Endothelial cell of umbilical vein (primary cell): ENCODE results near the gene NT5M. TPM values are rescaled to one million over a fixed set of nuclear protein-coding genes. Genes with fewer than 3 reads are reported as not detected.
A peak's percentile ranks its signal among the peaks of the same experiment; 100 is the strongest.
"Not testable (repeated sequence)": the region's sequence is repeated elsewhere in the genome, so short reads cannot be mapped to it uniquely, and the experiment has no call there.

Experiments
- BruUV-seq: library from RNA; stranded (reverse); fragments of 400-500 nt; replicated peaks from 2 replicates; lab custom pipeline; 2021; lab: Mats Ljungman, UMichigan
- CTCF ChIA-PET: fragments of 300-600, 350-600 bp; sonication (Branson Sonifier 250); formaldehyde crosslinking; loops from one replicate; lab custom pipeline; 2021; ENCODE audit warnings: antibody characterized with exemption, inconsistent platforms; lab: Charles Lee
- POLR2A ChIA-PET: fragments of 300-600, 350-600 bp; sonication (Branson Sonifier 250); formaldehyde crosslinking; loops from one replicate; lab custom pipeline; 2021; ENCODE audit warnings: antibody characterized with exemption, inconsistent platforms; lab: Charles Lee
- DNase-seq: peaks from one replicate; pipeline ENCODE4 v3.0.0-alpha.2; 2011; ENCODE audit warnings: low read depth, low spot score
- FAIRE-seq: peaks from 2 replicates; lab custom pipeline; 2011; peaks lifted over from hg19 to GRCh38; lab: Jason Lieb, UNC
- H2AFZ ChIP-seq: 2 replicates; pipeline ENCODE4 v1.6.0; 2012; ENCODE audit warnings: low read depth, low read length, control low read depth, inconsistent platforms
- H3K27ac ChIP-seq: 2 replicates; pipeline ENCODE4 v1.5.1; 2011; ENCODE audit warnings: low read depth, mild to moderate bottlenecking, control low read depth, low read length, moderate library complexity; ENCODE audit not compliant: insufficient read depth
- H3K27me3 ChIP-seq, 2 experiments: 2 replicates each; pipeline versions ENCODE4 v1.6.0 to v1.6.1; 2011; ENCODE audit warnings: low read length in 2 of 2, mixed read lengths in 1 of 2; ENCODE audit not compliant: control insufficient read depth in 2 of 2, insufficient read depth in 2 of 2
- H3K36me3 ChIP-seq, 2 experiments: 2 replicates in 1 of 2; 3 replicates in 1 of 2; pipeline ENCODE4 v1.5.1; 2011; ENCODE audit warnings: low read length in 2 of 2, mild to moderate bottlenecking in 1 of 2, moderate library complexity in 1 of 2; ENCODE audit not compliant: control insufficient read depth in 2 of 2, insufficient read depth in 2 of 2; ENCODE audit errors: extremely low read depth in 1 of 2
- H3K4me1 ChIP-seq: 3 replicates; pipeline ENCODE4 v1.5.1; 2011; ENCODE audit warnings: mild to moderate bottlenecking, low read length; ENCODE audit not compliant: control insufficient read depth, insufficient read depth; ENCODE audit errors: extremely low read depth
- H3K4me2 ChIP-seq: 2 replicates; pipeline ENCODE4 v1.6.1; 2011; ENCODE audit warnings: low read length, control low read depth, mixed read lengths; ENCODE audit not compliant: insufficient read depth
- H3K4me3 ChIP-seq, 3 experiments: fragments of 200-600 bp in 1 of 3; sonication (generic), shearing (Covaris generic) in 1 of 3; replicated peaks in 1 of 3; 2 replicates each; pipeline ENCODE4 v1.5.1; 2011 to 2016; ENCODE audit warnings: control low read depth in 3 of 3, low read length in 3 of 3, mild to moderate bottlenecking in 2 of 3, inconsistent platforms in 1 of 3, low read depth in 1 of 3, moderate library complexity in 1 of 3; ENCODE audit not compliant: insufficient read depth in 1 of 3
- H3K79me2 ChIP-seq: 2 replicates; pipeline ENCODE4 v1.6.0; 2012; ENCODE audit warnings: low read length, inconsistent platforms; ENCODE audit not compliant: control insufficient read depth, insufficient read depth
- H3K9ac ChIP-seq: replicated peaks from 2 replicates; pipeline ENCODE3; 2011; ENCODE audit warnings: low read length, control low read depth; ENCODE audit not compliant: insufficient read depth; ENCODE audit errors: extremely low read depth
- H3K9me1 ChIP-seq: replicated peaks from 3 replicates; pipeline ENCODE4 v1.6.0; 2011; ENCODE audit warnings: mild to moderate bottlenecking, low read length; ENCODE audit not compliant: control insufficient read depth, insufficient read depth; ENCODE audit errors: extremely low read depth
- H3K9me3 ChIP-seq: replicated peaks from 2 replicates; pipeline ENCODE4 v1.5.1; 2012; ENCODE audit warnings: low read length, inconsistent platforms; ENCODE audit not compliant: control insufficient read depth, insufficient read depth
- H4K20me1 ChIP-seq: replicated peaks from 2 replicates; pipeline ENCODE3; 2011; ENCODE audit warnings: mild to moderate bottlenecking, low read length; ENCODE audit not compliant: control insufficient read depth, insufficient read depth; ENCODE audit errors: extremely low read depth
- CTCF ChIP-seq, 2 donors: IDR thresholded peaks; 1 replicate in 1 of 2; 2 replicates in 1 of 2; pipeline ENCODE4 v1.5.1; 2011; ENCODE audit warnings: low read length in 2 of 2, mild to moderate bottlenecking in 2 of 2, moderate library complexity in 2 of 2, control low read depth in 1 of 2, inconsistent platforms in 1 of 2, low read depth in 1 of 2; ENCODE audit not compliant: insufficient read depth in 1 of 2; ENCODE audit errors: extremely low read depth in 1 of 2
- EZH2 ChIP-seq: IDR thresholded peaks from 2 replicates; pipeline ENCODE4 v1.6.1; 2012; ENCODE audit warnings: borderline replicate concordance, low read depth, mild to moderate bottlenecking, moderate library complexity, low read length, inconsistent platforms; ENCODE audit not compliant: severe bottlenecking
- FOS ChIP-seq: IDR thresholded peaks from 2 replicates; pipeline ENCODE4 v1.6.1; 2011; ENCODE audit warnings: mild to moderate bottlenecking, low read length, moderate library complexity, borderline replicate concordance; ENCODE audit not compliant: insufficient read depth
- GATA2 ChIP-seq: IDR thresholded peaks from 2 replicates; pipeline ENCODE4 v1.7.0; 2011; ENCODE audit warnings: low read depth, mild to moderate bottlenecking, moderate library complexity, mixed read lengths, low read length; ENCODE audit not compliant: insufficient read length, insufficient read depth
- JUN ChIP-seq: IDR thresholded peaks from 2 replicates; pipeline ENCODE4 v1.6.1; 2011; ENCODE audit warnings: borderline replicate concordance, low read depth; ENCODE audit not compliant: insufficient read length, insufficient read depth
- MYC ChIP-seq: IDR thresholded peaks from one replicate; pipeline ENCODE4 v1.6.1; 2011; ENCODE audit warnings: mild to moderate bottlenecking, low read depth, low read length
- POLR2A ChIP-seq: IDR thresholded peaks from 2 replicates; pipeline ENCODE4 v1.6.1; 2012; ENCODE audit warnings: low read depth, mild to moderate bottlenecking, control low read depth, low read length
- POLR2AphosphoS5 ChIP-seq: IDR thresholded peaks from 2 replicates; pipeline ENCODE4 v1.6.1; 2012; ENCODE audit warnings: low read depth, mild to moderate bottlenecking, control low read depth, low read length, moderate library complexity; ENCODE audit not compliant: insufficient read depth
- dilution Hi-C: fragments of 300-500 bp; cut with MboI; formaldehyde crosslinking; loops from one replicate; pipeline ENCODE4 v1.15.0; 2019; ENCODE audit warnings: low sequenced_read_pairs; ENCODE audit not compliant: extremely low pct_ligation_motif_present
- intact Hi-C: fragments of 100-400 bp; cut with micrococcal nuclease; formaldehyde crosslinking; loops from one replicate; pipeline ENCODE4 v1.10.0; 2022
- polyA plus RNA-seq, 4 experiments: library from polyadenylated mRNA; depleted of rRNA in 3 of 4; stranded (reverse) in 3 of 4; unstranded in 1 of 4; fragments of >200 nt; gene quantifications; 2 replicates each; pipeline versions ENCODE4 v1.2.1 to v1.2.3, GENCODE V29; 2011 to 2012; ENCODE audit warnings: missing spikeins in 1 of 4
- total RNA-seq: library from RNA; stranded (reverse); gene quantifications from 2 replicates; pipeline ENCODE4 v1.2.3, GENCODE V29; 2021
- TF ChIP-seq, protein P1 (sequence below): IDR thresholded peaks from 2 replicates; pipeline ENCODE4 v1.6.1; 2011; ENCODE audit not compliant: insufficient read depth, insufficient read length

The NT5M gene
- total and polyA plus RNA-seq, 2 donors (not counting 3 experiments of a cell fraction or from before 2014, with no cell fraction given): 0.91 to 3.0 TPM

DNA sequence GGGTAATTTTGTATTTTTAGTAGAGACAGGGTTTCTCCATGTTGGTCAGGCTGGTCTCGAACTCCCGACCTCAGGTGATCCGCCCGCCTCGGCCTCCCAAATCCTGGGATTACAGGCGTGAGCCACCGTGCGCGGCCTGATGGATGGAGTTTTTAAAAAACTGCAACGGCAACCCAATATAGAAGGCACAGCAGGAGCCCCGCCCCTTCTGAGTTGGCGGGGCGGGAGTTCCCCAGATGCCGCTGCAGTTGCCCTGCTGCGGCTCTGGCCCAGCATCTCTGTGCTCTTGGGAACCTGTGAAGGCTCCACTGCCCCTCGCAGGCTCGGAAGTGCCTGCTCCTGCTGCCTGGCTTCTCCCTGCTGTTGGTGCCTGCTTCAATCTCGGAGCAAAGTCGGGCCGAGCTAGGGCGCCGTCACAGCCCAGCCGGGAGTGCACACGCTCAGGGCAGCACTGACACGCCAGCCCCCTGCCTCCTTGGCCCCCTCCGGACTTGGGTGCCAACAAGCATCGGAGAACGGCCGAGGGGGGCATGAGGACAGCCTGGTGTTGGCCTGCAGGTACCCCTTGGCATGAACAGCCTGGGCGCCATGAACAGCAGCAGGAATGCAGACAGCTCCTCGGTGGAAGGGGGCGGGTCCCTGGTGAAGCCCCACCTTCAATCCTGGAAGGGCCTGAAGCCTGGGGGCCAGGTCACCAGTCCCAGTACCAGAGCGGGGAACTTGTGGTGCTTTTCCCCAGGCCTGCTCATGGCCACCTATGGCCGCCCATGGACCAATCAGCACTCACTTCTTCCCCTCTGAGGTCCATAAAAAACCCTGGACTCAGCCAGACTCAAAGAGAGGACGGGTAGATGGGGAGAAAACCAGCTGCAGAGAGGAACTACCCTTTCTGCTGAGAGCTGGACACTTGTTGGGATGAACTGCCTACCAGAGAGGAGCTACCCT, 2.3 kb upstream of the NT5M start:
- dilution Hi-C loops (no loop called here), intact Hi-C loops (loop anchor here (10.0 kb wide), 1 partner anchor 446 kb away; no protein-coding TSS in a partner anchor)
- peak; percentile 47 for DNase-seq
- H4K20me1 ChIP-seq: no peaks in the 10 kb centered on the region
- CTCF ChIA-PET: interaction anchor here (1.0 to 1.6 kb wide), 4 partner anchors 12 to 341 kb away, joined by 4 to 5 read pairs (median 4); no protein-coding TSS in a partner anchor
- H2AFZ ChIP-seq: peak overlapping the region; percentile 95
- peak overlapping the region; percentile 41 to 49 (median 43) for H3K4me3 ChIP-seq
- no peak overlapping the region for H3K9ac ChIP-seq
- H3K79me2 ChIP-seq: no peaks in the 10 kb centered on the region
- H3K9me1 ChIP-seq: no peaks in the 10 kb centered on the region
- no peaks in the 10 kb centered on the region for H3K36me3 ChIP-seq
- peak overlapping the region; percentile 60 for H3K4me2 ChIP-seq
- POLR2A ChIA-PET: no interaction called here
- no peaks in the 10 kb centered on the region for H3K9me3 ChIP-seq
- BruUV-seq: no TSS peak
- peaks cover 12% of the 10 kb centered on the region for H3K4me1 ChIP-seq
- peak; percentile 74 for FAIRE-seq
- TF ChIP-seq JUN: no peak
- no peak for TF ChIP-seq GATA2
- TF ChIP-seq CTCF (IDR thresholded peaks at IDR 0.05; ENCODE audit: extremely low read depth in 1 of 2, insufficient read depth in 1 of 2, low read depth in 1 of 2, low read length in 2 of 2): no peak
- TF ChIP-seq EZH2: no peak
- no peak for TF ChIP-seq MYC
- no peak for TF ChIP-seq FOS
- no peak for TF ChIP-seq POLR2AphosphoS5
- TF ChIP-seq, protein P1, sequence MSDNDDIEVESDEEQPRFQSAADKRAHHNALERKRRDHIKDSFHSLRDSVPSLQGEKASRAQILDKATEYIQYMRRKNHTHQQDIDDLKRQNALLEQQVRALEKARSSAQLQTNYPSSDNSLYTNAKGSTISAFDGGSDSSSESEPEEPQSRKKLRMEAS: no peak
- no peak for TF ChIP-seq POLR2A
- H3K27me3 ChIP-seq: no peaks in the 10 kb centered on the region
- H3K27ac ChIP-seq: no peak overlapping the region

DNA sequence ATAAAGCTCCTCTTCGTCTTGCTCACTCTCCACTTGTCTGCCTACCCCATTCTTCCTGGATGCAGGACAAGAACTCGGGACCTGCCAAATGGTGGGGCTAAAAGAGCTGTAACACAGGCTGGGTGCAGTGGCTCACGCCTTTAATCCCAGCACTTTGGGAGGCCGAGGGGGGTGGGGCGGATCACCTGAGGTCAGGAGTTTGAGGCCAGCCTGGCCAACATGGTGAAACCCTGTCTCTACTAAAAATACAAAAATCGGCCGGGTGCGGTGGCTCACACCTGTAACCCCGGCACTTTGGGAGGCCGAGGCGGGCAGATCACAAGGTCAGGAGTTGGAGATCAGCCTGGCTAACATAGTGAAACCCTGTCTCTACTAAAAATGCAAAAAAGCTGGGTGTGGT, 1.5 kb upstream of the NT5M start:
- H3K4me3 ChIP-seq, H3K79me2 ChIP-seq, H3K4me2 ChIP-seq, H3K27ac ChIP-seq, dilution Hi-C loops, H3K36me3 ChIP-seq, H4K20me1 ChIP-seq, BruUV-seq, H3K9ac ChIP-seq, H3K9me1 ChIP-seq, POLR2A ChIA-PET, H3K27me3 ChIP-seq, DNase-seq, H3K9me3 ChIP-seq, FAIRE-seq: not testable (repeated sequence)
- H3K4me1 ChIP-seq: peaks cover 12% of the 10 kb centered on the region
- CTCF ChIA-PET: interaction anchor here (1.0 to 1.6 kb wide), 2 partner anchors 32 to 340 kb away, joined by 4 to 5 read pairs; no protein-coding TSS in a partner anchor
- peak overlapping the region; percentile 95 for H2AFZ ChIP-seq
- intact Hi-C loops: loop anchor here (10.0 kb wide), 1 partner anchor 447 kb away; no protein-coding TSS in a partner anchor
